H54 (cell line): Measurements from ENCODE around the gene AGXT2.
"Not testable (repeated sequence)": the region's sequence is repeated elsewhere in the genome, so short reads cannot be mapped to it uniquely, and the experiment has no call there.

ENCODE experiments used
- DNase-seq: peaks from one replicate; pipeline ENCODE4 v3.0.0; 2011; ENCODE audit warnings: low spot score, mixed read lengths; ENCODE audit not compliant: insufficient read length
- FAIRE-seq: peaks from 3 replicates; lab custom pipeline; 2011; peaks lifted over from hg19 to GRCh38; lab: Jason Lieb, UNC
- POLR2A ChIP-seq: IDR thresholded peaks from 2 replicates; pipeline ENCODE4 v1.6.1; 2011; ENCODE audit warnings: low read depth, mild to moderate bottlenecking, low read length

The AGXT2 gene

GRCh38 chr5:35041261-35041660 is 6.5 kb downstream of the AGXT2 start:
- TF ChIP-seq POLR2A = no peak
- no peak for DNase-seq
- no peak for FAIRE-seq

- DNase-seq = no peak
- no peak for TF ChIP-seq POLR2A
- no peak for FAIRE-seq
Observed at GRCh38 chr5:35038891-35039290, 8.9 kb downstream of the AGXT2 start.

GRCh38 chr5:35036536-35036935 is 11.2 kb downstream of the AGXT2 start:
- FAIRE-seq = no peak
- TF ChIP-seq POLR2A = no peak
- DNase-seq = no peak

GRCh38 chr5:35035929-35036328 is 11.8 kb downstream of the AGXT2 start:
- not testable (repeated sequence) for FAIRE-seq

GRCh38 chr5:35035271-35035670 is 12.5 kb downstream of the AGXT2 start:
- DNase-seq (no peak), FAIRE-seq (no peak)
- TF ChIP-seq POLR2A = no peak

More at GRCh38 chr5:35035929-35036328, 11.8 kb downstream of the AGXT2 start:
- DNase-seq = not testable (repeated sequence)

- DNase-seq = no peak
- no peak for FAIRE-seq
- no peak for TF ChIP-seq POLR2A
Observed at GRCh38 chr5:35032356-35032755, 15.4 kb downstream of the AGXT2 start.

GRCh38 chr5:35031276-35031675 is 16.5 kb downstream of the AGXT2 start:
- TF ChIP-seq POLR2A = no peak
- no peak for FAIRE-seq
- DNase-seq = no peak

GRCh38 chr5:35030426-35031100 is 17.2 kb downstream of the AGXT2 start:
- no peak for FAIRE-seq
- no peak for DNase-seq
- TF ChIP-seq POLR2A = no peak

GRCh38 chr5:35029333-35029732 is 18.4 kb downstream of the AGXT2 start:
- FAIRE-seq = peak; percentile 74
- DNase-seq = peak; percentile 10
- TF ChIP-seq POLR2A = no peak

- TF ChIP-seq POLR2A = no peak
- FAIRE-seq (no peak), DNase-seq (no peak)
Observed at GRCh38 chr5:35026941-35027340, 20.8 kb downstream of the AGXT2 start.

GRCh38 chr5:35026280-35026840 is 21.4 kb downstream of the AGXT2 start:
- DNase-seq (no peak), FAIRE-seq (no peak)
- TF ChIP-seq POLR2A = no peak

- FAIRE-seq (no peak), DNase-seq (no peak)
- no peak for TF ChIP-seq POLR2A
Observed at GRCh38 chr5:35024911-35025510, 22.7 kb downstream of the AGXT2 start.

- FAIRE-seq = no peak
Observed at GRCh38 chr5:35023391-35024178, 24.2 kb downstream of the AGXT2 start.

More at GRCh38 chr5:35023391-35024178, 24.2 kb downstream of the AGXT2 start:
- DNase-seq = no peak
- TF ChIP-seq POLR2A = no peak
